Measurements from ENCODE around the gene DPY30. TPM values are rescaled to one million over a fixed set of nuclear protein-coding genes. Genes with fewer than 3 reads are reported as not detected.

Gene DPY30
- total RNA-seq, 2 experiments from 2014 or later, result 47.9 to 61.4 TPM

- Histone ChIP-seq H3K4me3 (ENCODE audit: low read depth, low read length, poor library complexity, severe bottlenecking) (no peak overlapping the region), H4K20me1 (ENCODE audit: insufficient read depth, low read length) (0 out of 2 replicates have a peak, but pooled peaks cover 7% of the 10 kb centered on the region), H3K4me1 (ENCODE audit: insufficient read depth, low read length, poor library complexity, severe bottlenecking) (peaks cover 10% of the 10 kb centered on the region), H3K4me2 (ENCODE audit: low read length) (no peak overlapping the region), H2AFZ (ENCODE audit: low read length) (no peak overlapping the region), H3K9me3 (ENCODE audit: low read length) (no peaks in the 10 kb centered on the region), H3K79me2 (ENCODE audit: insufficient read depth, low read depth, low read length) (peaks cover 96% of the 10 kb centered on the region), H3K36me3 (ENCODE audit: insufficient read depth, low read length) (peaks cover 4% of the 10 kb centered on the region; the same call in 1 of the 2 replicates), H3K9me2 (ENCODE audit: insufficient read depth, low read length) (no peaks in the 10 kb centered on the region), H3K27ac (ENCODE audit: low read depth, low read length, poor library complexity, severe bottlenecking) (no peak overlapping the region)
- no peak for TF ChIP-seq EZH2phosphoT487 (IDR thresholded peaks at IDR 0.05; ENCODE audit: borderline replicate concordance, low read depth, low read length)
- TF ChIP-seq, protein P1, sequence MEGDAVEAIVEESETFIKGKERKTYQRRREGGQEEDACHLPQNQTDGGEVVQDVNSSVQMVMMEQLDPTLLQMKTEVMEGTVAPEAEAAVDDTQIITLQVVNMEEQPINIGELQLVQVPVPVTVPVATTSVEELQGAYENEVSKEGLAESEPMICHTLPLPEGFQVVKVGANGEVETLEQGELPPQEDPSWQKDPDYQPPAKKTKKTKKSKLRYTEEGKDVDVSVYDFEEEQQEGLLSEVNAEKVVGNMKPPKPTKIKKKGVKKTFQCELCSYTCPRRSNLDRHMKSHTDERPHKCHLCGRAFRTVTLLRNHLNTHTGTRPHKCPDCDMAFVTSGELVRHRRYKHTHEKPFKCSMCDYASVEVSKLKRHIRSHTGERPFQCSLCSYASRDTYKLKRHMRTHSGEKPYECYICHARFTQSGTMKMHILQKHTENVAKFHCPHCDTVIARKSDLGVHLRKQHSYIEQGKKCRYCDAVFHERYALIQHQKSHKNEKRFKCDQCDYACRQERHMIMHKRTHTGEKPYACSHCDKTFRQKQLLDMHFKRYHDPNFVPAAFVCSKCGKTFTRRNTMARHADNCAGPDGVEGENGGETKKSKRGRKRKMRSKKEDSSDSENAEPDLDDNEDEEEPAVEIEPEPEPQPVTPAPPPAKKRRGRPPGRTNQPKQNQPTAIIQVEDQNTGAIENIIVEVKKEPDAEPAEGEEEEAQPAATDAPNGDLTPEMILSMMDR (conservative IDR thresholded peaks at IDR 0.05; ENCODE audit: low read length), result no peak
- CTCF ChIA-PET (ENCODE audit: unreplicated experiment), result no interaction called here
- POLR2A ChIA-PET, result interaction anchor here (0.6 to 1.3 kb wide), 2 partner anchors 12 to 395 kb away, joined by 3 to 7 read pairs; no protein-coding TSS in a partner anchor
- no peak for DNase-seq (ENCODE audit: low spot score)
- BruUV-seq (replicated peaks), result no TSS peak
- intact Hi-C loops (cut with micrococcal nuclease; ENCODE audit: unreplicated experiment), result no loop called here
These were observed 42.9 kb downstream of the DPY30 start for GRCh38 chr2:31996571-31997150.

DNA sequence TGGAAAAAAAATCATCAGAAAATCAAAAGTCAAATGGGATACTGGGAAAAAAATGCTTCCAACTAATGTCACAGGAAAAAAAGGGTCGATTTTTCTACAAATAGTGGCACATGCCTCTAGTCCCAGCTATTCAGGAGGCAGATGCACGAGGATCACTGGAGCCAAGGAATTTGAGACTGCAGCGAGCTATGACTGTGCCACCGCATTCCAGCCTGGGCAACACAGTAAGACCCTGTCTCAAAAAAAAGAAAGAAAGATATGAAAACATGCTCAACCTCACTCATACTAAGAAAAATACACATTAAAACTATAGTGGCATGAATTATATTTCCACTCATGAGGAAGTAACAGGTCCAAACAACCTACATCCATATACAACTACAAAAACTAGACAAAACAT is 46.7 kb downstream of the DPY30 start:
- no peak overlapping the region for H2AFZ ChIP-seq (ENCODE audit: low read length)
- no peak for DNase-seq (ENCODE audit: low spot score)
- no peak overlapping the region for H3K27ac ChIP-seq (ENCODE audit: low read depth, low read length, poor library complexity, severe bottlenecking)
- H3K36me3 ChIP-seq (ENCODE audit: insufficient read depth, low read length), result peaks cover 4% of the 10 kb centered on the region; the same call in 1 of the 2 replicates
- H3K4me2 ChIP-seq (ENCODE audit: low read length), result no peak overlapping the region
- no peak overlapping the region for H3K4me3 ChIP-seq (ENCODE audit: low read depth, low read length, poor library complexity, severe bottlenecking)
- TF ChIP-seq EZH2phosphoT487 (IDR thresholded peaks at IDR 0.05; ENCODE audit: borderline replicate concordance, low read depth, low read length), result no peak
- TF ChIP-seq, protein P1 (conservative IDR thresholded peaks at IDR 0.05; ENCODE audit: low read length), result no peak
- H3K9me2 ChIP-seq (ENCODE audit: insufficient read depth, low read length), result no peaks in the 10 kb centered on the region
- peaks cover 6% of the 10 kb centered on the region for H3K4me1 ChIP-seq (ENCODE audit: insufficient read depth, low read length, poor library complexity, severe bottlenecking)
- peaks cover 98% of the 10 kb centered on the region for H3K79me2 ChIP-seq (ENCODE audit: insufficient read depth, low read depth, low read length)
- no peaks in the 10 kb centered on the region for H3K9me3 ChIP-seq (ENCODE audit: low read length)
- TSS peak; percentile 2 for BruUV-seq (replicated peaks)
- ChIA-PET CTCF (ENCODE audit: unreplicated experiment) (no interaction called here), POLR2A (no interaction called here)
- intact Hi-C loops (cut with micrococcal nuclease; ENCODE audit: unreplicated experiment), result no loop called here
- H4K20me1 ChIP-seq (ENCODE audit: insufficient read depth, low read length), result peaks cover 9% of the 10 kb centered on the region

DNA sequence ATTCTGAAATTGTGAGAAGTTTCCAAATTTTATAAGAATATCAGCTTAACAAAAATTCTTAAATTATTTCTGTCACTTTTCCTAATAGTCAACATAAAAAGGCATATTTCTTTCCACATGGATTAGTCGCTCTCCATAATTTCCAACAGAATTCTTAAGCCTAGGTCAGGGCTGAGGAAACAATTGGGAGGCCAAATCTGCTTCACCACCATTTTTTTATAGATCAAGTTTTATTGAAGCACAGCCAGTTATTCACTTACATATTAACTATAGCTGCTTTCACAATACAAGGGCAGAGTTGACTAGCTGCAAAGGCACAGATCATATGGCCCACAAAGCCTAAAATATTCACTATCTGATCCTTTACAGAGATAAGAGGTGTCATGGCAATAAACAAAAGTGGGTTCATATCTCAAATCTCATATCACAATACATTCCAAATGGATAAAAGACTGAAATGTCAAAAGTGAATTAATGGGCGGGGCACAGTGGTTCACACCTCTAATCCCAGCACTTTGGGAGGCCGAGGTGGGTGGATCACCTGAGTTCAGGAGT is 47.5 kb downstream of the DPY30 start:
- no TSS peak for BruUV-seq (replicated peaks)
- CTCF ChIA-PET (ENCODE audit: unreplicated experiment), result no interaction called here
- Histone ChIP-seq H3K36me3 (ENCODE audit: insufficient read depth, low read length) (peaks cover 4% of the 10 kb centered on the region; the same call in 1 of the 2 replicates), H3K4me2 (ENCODE audit: low read length) (no peak overlapping the region), H4K20me1 (ENCODE audit: insufficient read depth, low read length) (peaks cover 14% of the 10 kb centered on the region), H3K9me2 (ENCODE audit: insufficient read depth, low read length) (no peaks in the 10 kb centered on the region), H3K27ac (ENCODE audit: low read depth, low read length, poor library complexity, severe bottlenecking) (no peak overlapping the region), H2AFZ (ENCODE audit: low read length) (no peak overlapping the region), H3K4me3 (ENCODE audit: low read depth, low read length, poor library complexity, severe bottlenecking) (no peak overlapping the region), H3K79me2 (ENCODE audit: insufficient read depth, low read depth, low read length) (peaks cover 98% of the 10 kb centered on the region), H3K9me3 (ENCODE audit: low read length) (no peaks in the 10 kb centered on the region), H3K4me1 (ENCODE audit: insufficient read depth, low read length, poor library complexity, severe bottlenecking) (no peaks in the 10 kb centered on the region)
- POLR2A ChIA-PET, result interaction anchor here (0.7 to 1.3 kb wide), 3 partner anchors 9 to 82 kb away, joined by 3 to 4 read pairs (median 3); no protein-coding TSS in a partner anchor
- intact Hi-C loops (cut with micrococcal nuclease; ENCODE audit: unreplicated experiment), result no loop called here
- no peak for DNase-seq (ENCODE audit: low spot score)
- TF ChIP-seq EZH2phosphoT487 (IDR thresholded peaks at IDR 0.05; ENCODE audit: borderline replicate concordance, low read depth, low read length), result no peak
- TF ChIP-seq, protein P1 (conservative IDR thresholded peaks at IDR 0.05; ENCODE audit: low read length), result no peak

Measured in OCI-LY7 (cell line).